ENCODE measurements around the gene DEAF1. TPM values are rescaled to one million over a fixed set of nuclear protein-coding genes. Genes with fewer than 3 reads are reported as not detected.
A peak's percentile ranks its signal among the peaks of the same experiment; 100 is the strongest.

Gene DEAF1
- total and polyA plus RNA-seq, 8 donors = 12.3 to 111 (median 37.0) TPM

DNA sequence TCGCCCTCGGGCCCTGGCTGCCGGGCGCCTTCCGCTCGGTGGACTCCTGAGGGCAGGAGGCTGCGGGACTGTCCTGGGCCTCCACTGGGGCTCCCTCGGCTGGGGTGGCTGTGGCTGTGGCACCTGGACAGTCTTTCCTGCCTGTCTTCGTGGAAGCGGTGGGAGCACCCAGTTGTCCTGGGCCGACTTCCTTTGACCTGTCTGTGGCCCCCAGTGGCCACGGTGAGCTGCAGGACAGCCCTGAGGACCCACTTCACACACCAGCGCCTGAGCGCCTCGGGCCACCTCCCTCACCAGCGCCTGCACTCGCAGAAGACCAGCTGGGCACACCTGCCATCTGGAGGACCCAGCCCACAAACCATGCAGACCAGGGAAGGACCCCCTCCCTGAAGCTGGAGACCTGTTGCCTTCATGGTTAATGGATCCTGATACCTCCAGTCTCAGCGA lies 9.2 kb upstream of the DEAF1 start:
- Histone ChIP-seq H3K36me3 (peaks cover 6 to 43% (median 29%) of the 10 kb centered on the region in 4 donors), H3K27ac (peak overlapping the region; percentile 89 to 95 (median 91)), H3K9me3 (no peaks in the 10 kb centered on the region), H3K27me3 (peaks cover 0 to 39% (median 11%) of the 10 kb centered on the region in 3 donors), H3K4me3 (peak overlapping the region in 1 of 4 donors; percentile 60), H3K4me1 (peaks cover 51 to 81% (median 74%) of the 10 kb centered on the region in 4 donors)
- intact Hi-C loops (cut with DNase I; ENCODE audit: low total_unique reads) = no loop called here
- DNase-seq = peak in 1 of 2 donors; percentile 6
- TF ChIP-seq EP300 (IDR thresholded peaks at IDR 0.05) = no peak
- TF ChIP-seq, protein P1, sequence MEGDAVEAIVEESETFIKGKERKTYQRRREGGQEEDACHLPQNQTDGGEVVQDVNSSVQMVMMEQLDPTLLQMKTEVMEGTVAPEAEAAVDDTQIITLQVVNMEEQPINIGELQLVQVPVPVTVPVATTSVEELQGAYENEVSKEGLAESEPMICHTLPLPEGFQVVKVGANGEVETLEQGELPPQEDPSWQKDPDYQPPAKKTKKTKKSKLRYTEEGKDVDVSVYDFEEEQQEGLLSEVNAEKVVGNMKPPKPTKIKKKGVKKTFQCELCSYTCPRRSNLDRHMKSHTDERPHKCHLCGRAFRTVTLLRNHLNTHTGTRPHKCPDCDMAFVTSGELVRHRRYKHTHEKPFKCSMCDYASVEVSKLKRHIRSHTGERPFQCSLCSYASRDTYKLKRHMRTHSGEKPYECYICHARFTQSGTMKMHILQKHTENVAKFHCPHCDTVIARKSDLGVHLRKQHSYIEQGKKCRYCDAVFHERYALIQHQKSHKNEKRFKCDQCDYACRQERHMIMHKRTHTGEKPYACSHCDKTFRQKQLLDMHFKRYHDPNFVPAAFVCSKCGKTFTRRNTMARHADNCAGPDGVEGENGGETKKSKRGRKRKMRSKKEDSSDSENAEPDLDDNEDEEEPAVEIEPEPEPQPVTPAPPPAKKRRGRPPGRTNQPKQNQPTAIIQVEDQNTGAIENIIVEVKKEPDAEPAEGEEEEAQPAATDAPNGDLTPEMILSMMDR (IDR thresholded peaks at IDR 0.05) = no peak
- no peak for TF ChIP-seq POLR2AphosphoS5 (IDR thresholded peaks at IDR 0.05)
- 57 to 86% (median 73%) methylated on average over 18 of the region's 18 CpGs for WGBS, 5 donors

DNA sequence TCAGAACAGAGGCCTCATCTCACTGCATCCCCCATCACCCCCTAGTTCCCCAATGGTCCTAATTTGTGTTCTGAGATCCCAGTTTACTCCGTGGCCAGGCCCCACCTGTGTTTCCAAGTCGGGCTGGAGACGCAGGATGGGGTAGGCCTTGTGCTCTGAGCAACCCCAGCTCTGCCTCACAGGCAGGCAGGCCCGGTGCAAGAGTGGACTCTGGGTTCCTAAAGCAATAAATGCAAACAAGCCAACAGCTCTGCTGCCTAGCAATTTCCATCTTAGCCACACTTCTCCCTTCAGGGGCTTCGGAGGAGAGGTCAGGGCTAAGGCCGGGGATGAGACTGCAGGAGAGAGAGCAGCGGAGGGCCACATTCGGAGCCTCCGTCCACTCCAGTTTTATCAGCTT lies 8.5 kb upstream of the DEAF1 start:
- WGBS, 5 donors = 39 to 75% (median 55%) methylated on average over 9 of the region's 9 CpGs
- no peak overlapping the region for H3K4me3 ChIP-seq
- H3K27ac ChIP-seq = peak overlapping the region; percentile 50 to 95 (median 89)
- H3K36me3 ChIP-seq = peaks cover 6 to 48% (median 33%) of the 10 kb centered on the region in 4 donors
- TF ChIP-seq POLR2A (IDR thresholded peaks at IDR 0.05) (no peak), POLR2AphosphoS5 (IDR thresholded peaks at IDR 0.05) (no peak), EP300 (IDR thresholded peaks at IDR 0.05) (no peak)
- TF ChIP-seq, protein P1 (IDR thresholded peaks at IDR 0.05) = no peak
- peaks cover 48 to 81% (median 71%) of the 10 kb centered on the region in 4 donors for H3K4me1 ChIP-seq
- intact Hi-C loops (cut with DNase I; ENCODE audit: low total_unique reads) = no loop called here
- H3K9me3 ChIP-seq = no peaks in the 10 kb centered on the region
- DNase-seq = no peak
- peaks cover 0 to 33% (median 11%) of the 10 kb centered on the region in 3 donors for H3K27me3 ChIP-seq

DNA sequence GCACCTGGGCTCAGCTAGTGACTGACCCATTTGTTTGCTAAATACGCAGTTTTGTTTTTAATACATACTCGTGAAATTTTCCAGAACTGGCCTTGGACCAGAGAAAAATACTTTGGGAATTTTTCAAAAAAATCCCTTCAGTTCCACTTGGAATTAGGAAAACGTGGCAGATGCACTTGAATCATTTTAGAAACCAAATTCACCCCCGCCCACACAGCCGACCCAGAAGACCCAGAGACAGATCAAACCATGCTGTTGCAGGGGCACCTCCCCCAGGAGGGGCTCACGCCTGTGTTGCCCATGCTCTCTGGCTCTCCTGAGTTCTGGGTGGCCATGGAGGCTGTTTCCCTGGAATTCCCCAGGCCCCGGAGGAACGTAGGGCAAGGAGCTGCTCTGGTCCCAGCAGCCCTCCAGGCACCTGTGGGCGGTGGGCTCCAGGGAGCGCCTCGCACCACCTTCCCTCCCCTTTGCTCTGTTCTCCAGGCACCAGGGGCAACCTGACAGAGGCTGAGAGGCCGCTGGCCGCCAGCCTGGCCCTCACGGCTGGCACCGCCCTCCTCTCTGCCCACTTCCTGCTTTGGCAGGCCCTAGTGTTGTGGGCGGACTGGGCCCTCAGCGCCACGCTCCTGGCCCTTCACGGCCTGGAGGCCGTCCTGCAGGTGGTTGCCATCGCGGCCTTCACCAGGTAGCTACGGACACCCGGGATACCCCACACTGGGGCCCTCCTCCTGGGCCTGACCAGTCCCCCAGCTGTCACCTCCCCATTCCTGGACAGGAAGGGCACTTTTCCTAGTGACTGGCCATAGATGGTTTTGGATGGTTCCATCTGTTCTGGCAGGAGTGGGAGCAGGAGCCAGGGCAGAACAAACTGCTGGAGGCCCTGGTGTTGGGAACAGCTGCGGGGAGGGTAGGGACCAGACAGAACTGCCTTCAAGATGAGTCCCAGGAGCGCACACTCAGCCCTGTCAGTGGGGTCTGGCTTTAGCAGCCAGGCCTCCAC lies 7.7 kb upstream of the DEAF1 start:
- peak in 2 of 3 donors; percentile 45 to 76 for TF ChIP-seq POLR2AphosphoS5 (IDR thresholded peaks at IDR 0.05)
- no peak for TF ChIP-seq EP300 (IDR thresholded peaks at IDR 0.05)
- WGBS, 5 donors = 32 to 51% (median 41%) methylated on average over 24 to 26 of the region's 26 CpGs
- no peak overlapping the region for H3K4me3 ChIP-seq
- H3K27ac ChIP-seq = peak overlapping the region; percentile 50 to 95 (median 89)
- intact Hi-C loops (cut with DNase I; ENCODE audit: low total_unique reads) = no loop called here
- H3K36me3 ChIP-seq = peaks cover 6 to 48% (median 33%) of the 10 kb centered on the region in 4 donors
- no peaks in the 10 kb centered on the region for H3K9me3 ChIP-seq
- peaks cover 48 to 81% (median 67%) of the 10 kb centered on the region in 4 donors for H3K4me1 ChIP-seq
- peak; percentile 51 to 84 for DNase-seq
- peaks cover 0 to 26% (median 11%) of the 10 kb centered on the region in 3 donors for H3K27me3 ChIP-seq

DNA sequence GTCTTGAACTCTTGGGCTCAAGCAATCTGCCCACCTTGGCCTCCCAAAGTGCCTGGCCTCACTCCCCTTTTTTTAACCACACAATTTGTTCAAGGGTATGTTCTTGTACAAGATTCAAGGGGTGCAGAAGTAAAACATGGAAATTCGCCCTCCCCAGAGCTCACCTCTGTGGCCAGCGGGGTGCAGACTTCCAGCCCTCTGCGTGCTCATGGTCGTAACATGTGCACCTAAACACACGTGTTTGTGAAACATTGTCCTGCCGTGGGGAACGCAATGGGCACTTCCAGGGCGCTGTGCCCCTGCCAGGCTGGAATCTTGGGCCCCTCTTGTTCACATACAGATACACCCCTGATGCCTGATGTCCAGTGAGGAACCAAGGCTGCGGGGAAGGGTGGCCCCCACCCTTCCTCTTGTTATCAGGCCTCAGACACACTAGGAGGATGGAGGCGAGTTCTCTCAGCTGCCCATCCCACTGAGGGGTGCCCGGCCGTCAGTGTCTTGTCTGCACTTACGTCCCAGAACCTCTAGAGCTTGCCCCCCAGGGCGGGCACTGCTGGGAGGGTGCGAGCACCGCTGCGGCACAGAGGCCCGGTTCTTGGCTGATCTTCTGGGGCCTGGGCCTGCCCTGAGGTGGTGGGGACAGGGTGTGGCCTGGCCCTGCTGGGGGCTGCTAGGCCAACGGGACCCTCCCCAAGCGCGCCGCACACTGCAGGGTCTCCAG lies 6.9 kb upstream of the DEAF1 start:
- WGBS, 5 donors = 86 to 94% (median 92%) methylated on average over 21 to 22 of the region's 22 CpGs

More for the DNA sequence above, 6.9 kb upstream of the DEAF1 start:
- TF ChIP-seq, protein P1 (IDR thresholded peaks at IDR 0.05) = no peak
- no peak for TF ChIP-seq POLR2AphosphoS5 (IDR thresholded peaks at IDR 0.05)
- no peak for TF ChIP-seq EP300 (IDR thresholded peaks at IDR 0.05)
- TF ChIP-seq POLR2A (IDR thresholded peaks at IDR 0.05) = no peak
- no peak overlapping the region for H3K4me3 ChIP-seq
- peaks cover 45 to 81% (median 66%) of the 10 kb centered on the region in 4 donors for H3K4me1 ChIP-seq
- peak overlapping the region in 4 of 5 donors; percentile 89 to 95 (median 92) for H3K27ac ChIP-seq
- peaks cover 6 to 48% (median 33%) of the 10 kb centered on the region in 4 donors for H3K36me3 ChIP-seq
- intact Hi-C loops (cut with DNase I; ENCODE audit: low total_unique reads) = no loop called here
- H3K9me3 ChIP-seq = no peaks in the 10 kb centered on the region
- no peak for DNase-seq
- H3K27me3 ChIP-seq = peaks cover 0 to 17% (median 11%) of the 10 kb centered on the region in 3 donors
